ENCODE results near the gene USH1G. TPM values are rescaled to one million over a fixed set of nuclear protein-coding genes. Genes with fewer than 3 reads are reported as not detected.

The USH1G gene
- total and polyA plus RNA-seq, 2 of the 13 experiments (the other 11 are each of a cell fraction or from before 2014, with no cell fraction given) = 0.04 TPM; not detected in 1

DNA sequence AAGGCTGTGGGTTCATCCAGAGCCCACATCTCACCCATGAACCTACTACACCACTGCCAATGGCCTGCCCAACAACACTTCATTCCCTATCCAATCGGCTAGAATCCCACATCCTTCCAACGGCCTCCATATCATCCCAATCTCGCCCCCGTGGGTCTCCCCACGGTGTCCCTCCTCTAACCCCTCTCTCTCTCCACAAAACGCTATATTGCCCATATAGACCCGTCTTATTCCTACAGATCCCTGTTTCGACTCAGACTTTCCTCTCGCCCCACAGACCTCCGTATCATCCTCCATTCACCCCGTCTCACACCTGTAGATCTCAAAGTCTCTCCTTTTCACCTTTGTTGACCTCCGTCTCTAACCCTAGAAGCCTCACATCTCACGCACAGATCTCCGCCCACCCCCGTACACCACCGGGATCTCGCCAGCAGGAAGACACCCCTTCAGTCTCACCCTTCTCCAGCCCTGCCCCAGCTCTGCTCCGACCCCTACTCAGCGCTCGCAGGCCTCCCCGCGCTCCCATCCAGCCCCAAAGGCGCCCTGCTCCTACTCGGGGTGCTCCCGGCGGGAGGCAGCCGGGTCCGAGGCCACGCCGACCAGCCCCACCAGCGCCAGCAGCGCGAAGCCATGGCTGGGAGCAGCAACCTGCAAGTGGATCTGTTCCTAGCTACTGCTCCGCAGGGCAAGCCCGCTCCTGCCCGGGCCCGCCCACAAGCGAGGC is 50.6 kb downstream of the USH1G start, which contains the start of gene FDXR (continued):
- TF ChIP-seq AKNA (CRISPR knock-in tag; IDR thresholded peaks at IDR 0.05; ENCODE audit: borderline replicate concordance) (0 out of 2 replicates have a peak, but pooled peaks have one; percentile 77), TEAD2 (CRISPR knock-in tag; IDR thresholded peaks at IDR 0.05) (peak; percentile 38; the same call in 1 of the 2 replicates), ZNF577 (CRISPR knock-in tag; IDR thresholded peaks at IDR 0.05; ENCODE audit: borderline replicate concordance, low read depth) (no peak), ZFP37 (CRISPR knock-in tag; IDR thresholded peaks at IDR 0.05; ENCODE audit: borderline replicate concordance) (no peak), ADNP (CRISPR knock-in tag; IDR thresholded peaks at IDR 0.05) (0 out of 2 replicates have a peak, but pooled peaks have one; percentile 32), ZNF616 (CRISPR knock-in tag; IDR thresholded peaks at IDR 0.05; ENCODE audit: low read depth) (0 out of 2 replicates have a peak, but pooled peaks have one; percentile 21), MNT (IDR thresholded peaks at IDR 0.05) (no peak), HNF1A (IDR thresholded peaks at IDR 0.05; ENCODE audit: low read depth) (no peak), HNF1A (CRISPR knock-in tag; IDR thresholded peaks at IDR 0.05; ENCODE audit: borderline replicate concordance) (no peak; the same call in 1 of the 2 replicates), RBFOX2 (IDR thresholded peaks at IDR 0.05; ENCODE audit: low read depth, low read length) (peak; percentile 95), ZNF709 (CRISPR knock-in tag; IDR thresholded peaks at IDR 0.05) (0 out of 2 replicates have a peak, but pooled peaks have one; percentile 8), KLF12 (CRISPR knock-in tag; IDR thresholded peaks at IDR 0.05; ENCODE audit: borderline replicate concordance) (no peak; the same call in 1 of the 2 replicates), ZNF446 (CRISPR knock-in tag; IDR thresholded peaks at IDR 0.05) (no peak), ZNF639 (CRISPR knock-in tag; conservative IDR thresholded peaks at IDR 0.05) (0 out of 2 replicates have a peak, but pooled peaks have one; percentile 79)

Data from HepG2 (cell line).